Peyer's patch (tissue), 4 donors: Measurements from ENCODE around the gene CD99.

Experiments
- CTCF ChIP-seq, 6 experiments: fragments of 450-650 bp in 4 of 6; fragments of 200-600 bp in 2 of 6; sonication (generic) in 1 of 6; IDR thresholded peaks; one replicate each; pipeline ENCODE4 v1.5.1; 2017 to 2019; ENCODE audit warnings: antibody characterized with exemption in 6 of 6, mild to moderate bottlenecking in 3 of 6, moderate library complexity in 1 of 6
- POLR2A ChIP-seq, 2 donors: fragments of 450-650 bp; IDR thresholded peaks; one replicate each; pipeline ENCODE4 v1.5.1; 2017; ENCODE audit warnings: antibody characterized with exemption in 2 of 2, mild to moderate bottlenecking in 2 of 2, moderate library complexity in 2 of 2

DNA sequence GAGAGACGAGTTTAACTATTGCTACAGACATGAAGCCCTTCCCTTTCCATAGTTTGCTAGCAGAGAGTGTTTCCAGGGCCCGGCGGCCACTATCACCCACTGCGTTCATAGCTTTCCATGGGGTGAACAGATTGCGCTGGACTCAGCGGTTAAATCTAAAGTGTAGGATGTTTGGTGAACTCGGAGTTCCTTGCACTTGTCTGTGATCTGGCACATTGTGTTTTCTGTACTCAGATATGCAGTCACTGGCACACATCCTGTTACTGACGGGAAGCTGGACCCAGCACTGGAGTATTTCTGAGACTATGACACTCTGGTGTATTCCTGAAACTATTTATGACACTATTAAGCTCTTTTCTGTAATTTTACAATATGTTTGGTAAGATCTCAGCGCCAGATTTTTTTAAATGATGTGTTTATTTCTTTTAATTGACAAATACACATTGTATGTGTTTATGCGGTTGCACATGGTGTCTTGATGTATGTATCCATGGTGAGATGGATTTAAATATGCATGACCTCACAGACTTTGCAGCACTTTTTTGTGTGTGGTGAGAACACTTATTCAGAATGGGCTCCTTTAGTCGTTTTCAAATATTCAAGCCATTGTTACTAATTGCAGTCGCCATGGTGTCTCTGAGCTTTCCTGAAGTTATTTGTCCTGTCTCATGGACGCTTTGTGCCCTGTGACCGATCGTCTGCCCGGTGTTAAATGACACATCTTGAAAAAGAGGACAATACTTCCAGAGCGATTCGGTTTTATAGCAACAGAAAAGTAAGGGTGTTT, 14.1 kb downstream of the CD99 start:
- no peak for TF ChIP-seq CTCF (IDR thresholded peaks at IDR 0.05)
- no peak for TF ChIP-seq POLR2A (IDR thresholded peaks at IDR 0.05)
